CD1c-positive myeloid dendritic cell (primary cell): ENCODE measurements around the gene FALEC.

ENCODE experiments used
- DNase-seq: peaks from one replicate; pipeline ENCODE4 v3.0.0-alpha.2; 2016; ENCODE audit errors: extremely low spot score

Gene FALEC

GRCh38 chr1:150545486-150546032 is 30.0 kb downstream of the FALEC start:
- DNase-seq = peak; percentile 12

GRCh38 chr1:150546294-150546937 is 30.9 kb downstream of the FALEC start:
- no peak for DNase-seq

GRCh38 chr1:150548324-150548631 is 32.7 kb downstream of the FALEC start:
- DNase-seq = no peak

DNA sequence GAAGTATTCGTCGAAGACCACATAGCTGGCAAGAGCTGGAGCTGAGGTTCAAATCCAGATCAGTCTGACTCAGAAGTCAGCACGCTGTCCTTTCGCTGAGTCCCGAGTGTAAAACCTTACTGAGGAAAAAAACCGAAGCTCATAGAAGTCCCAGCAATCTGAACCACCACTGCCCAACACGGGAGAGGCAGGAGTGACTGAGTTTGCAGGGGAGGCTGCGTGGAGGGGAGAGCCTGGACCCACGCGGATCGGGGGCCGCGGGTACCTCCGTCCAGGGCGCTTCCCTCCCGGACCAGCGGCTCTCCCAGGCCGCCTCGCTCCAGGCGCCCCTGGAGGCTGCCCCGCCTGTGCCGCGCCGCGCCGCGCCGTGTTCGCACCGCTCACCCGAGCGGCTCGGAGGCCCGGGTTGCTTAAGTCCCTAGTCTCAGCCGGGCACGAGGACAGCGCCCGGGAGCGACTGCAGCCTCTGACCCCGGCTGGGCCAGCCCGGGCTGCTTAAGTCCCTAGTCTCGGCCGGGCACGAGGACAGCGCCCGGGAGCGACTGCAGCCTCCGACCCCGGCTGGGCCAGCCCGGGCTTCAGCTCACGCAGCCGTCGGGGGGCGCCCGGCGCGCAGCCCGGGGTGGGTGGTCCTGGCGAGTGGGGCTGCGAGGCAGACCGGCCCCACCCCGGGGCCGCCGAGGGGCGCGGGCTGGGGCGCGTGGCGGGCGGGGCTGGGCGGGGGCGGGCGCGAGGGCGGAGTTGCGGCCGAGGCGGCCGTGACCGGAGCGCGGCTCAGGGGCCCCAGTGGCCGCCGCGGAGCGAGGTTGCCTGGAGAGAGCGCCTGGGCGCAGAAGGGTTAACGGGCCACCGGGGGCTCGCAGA is 33.3 kb downstream of the FALEC start, which contains the start of gene ADAMTSL4:
TSS of gene ADAMTSL4 (plus strand) at position 777 of the 864 bp plus-strand sequence. CDS start 2,881 bp downstream, outside the sequence.
- DNase-seq = peak; percentile 78

GRCh38 chr1:150549496-150550221 is 34.1 kb downstream of the FALEC start:
- no peak for DNase-seq

GRCh38 chr1:150550222-150551050 is 34.9 kb downstream of the FALEC start:
- peak; percentile 35 for DNase-seq

- peak; percentile 76 for DNase-seq
Observed at GRCh38 chr1:150551051-150551783, 35.7 kb downstream of the FALEC start.

- DNase-seq = peak; percentile 9
Observed at GRCh38 chr1:150551784-150552127, 36.2 kb downstream of the FALEC start.

DNA sequence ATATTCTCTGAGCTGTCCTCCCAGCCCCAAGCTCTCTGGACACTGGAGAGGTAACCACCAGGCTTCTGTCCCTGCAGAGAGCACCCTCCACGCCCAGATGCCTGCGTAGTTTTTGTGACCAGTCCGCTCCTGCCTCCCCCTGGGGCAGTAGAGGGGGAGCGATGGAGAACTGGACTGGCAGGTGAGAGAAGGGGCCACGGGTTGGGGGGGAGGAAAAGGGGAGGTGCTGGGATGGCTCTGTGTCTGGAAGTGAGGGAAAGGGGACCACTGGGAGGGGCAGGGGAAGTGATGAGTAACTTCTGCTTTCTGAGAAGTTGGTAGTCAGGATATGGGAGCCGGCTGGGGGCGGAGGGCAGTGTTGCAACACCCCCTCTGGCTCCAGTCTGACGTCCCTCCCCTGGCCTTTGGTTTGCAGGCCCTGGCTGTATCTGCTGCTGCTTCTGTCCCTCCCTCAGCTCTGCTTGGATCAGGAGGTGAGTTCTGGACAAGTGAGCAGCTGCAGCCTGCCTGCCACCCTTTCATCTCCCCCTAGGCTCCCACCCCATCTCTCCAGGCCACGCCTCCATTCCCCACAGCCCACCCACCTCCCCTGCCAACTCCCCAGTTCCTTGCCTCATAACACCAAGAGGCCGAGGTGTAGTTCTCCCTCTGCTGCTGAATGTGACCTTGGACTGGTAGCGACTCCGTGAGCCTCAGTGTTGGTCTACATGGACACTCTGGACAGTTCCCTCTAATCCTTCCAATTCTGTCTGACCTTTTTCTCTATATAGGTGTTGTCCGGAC is 36.8 kb downstream of the FALEC start:
- DNase-seq = peak; percentile 94

- DNase-seq = no peak
Observed at GRCh38 chr1:150552911-150553289, 37.3 kb downstream of the FALEC start.

DNA sequence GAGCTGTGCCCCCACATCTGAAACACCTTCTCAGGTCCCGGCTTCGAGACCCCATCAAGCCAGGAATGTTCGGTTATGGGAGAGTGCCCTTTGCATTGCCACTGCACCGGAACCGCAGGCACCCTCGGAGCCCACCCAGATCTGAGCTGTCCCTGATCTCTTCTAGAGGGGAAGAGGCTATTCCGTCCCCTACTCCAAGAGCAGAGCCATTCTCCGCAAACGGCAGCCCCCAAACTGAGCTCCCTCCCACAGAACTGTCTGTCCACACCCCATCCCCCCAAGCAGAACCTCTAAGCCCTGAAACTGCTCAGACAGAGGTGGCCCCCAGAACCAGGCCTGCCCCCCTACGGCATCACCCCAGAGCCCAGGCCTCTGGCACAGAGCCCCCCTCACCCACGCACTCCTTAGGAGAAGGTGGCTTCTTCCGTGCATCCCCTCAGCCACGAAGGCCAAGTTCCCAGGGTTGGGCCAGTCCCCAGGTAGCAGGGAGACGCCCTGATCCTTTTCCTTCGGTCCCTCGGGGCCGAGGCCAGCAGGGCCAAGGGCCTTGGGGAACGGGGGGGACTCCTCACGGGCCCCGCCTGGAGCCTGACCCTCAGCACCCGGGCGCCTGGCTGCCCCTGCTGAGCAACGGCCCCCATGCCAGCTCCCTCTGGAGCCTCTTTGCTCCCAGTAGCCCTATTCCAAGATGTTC is 38.0 kb downstream of the FALEC start:
- DNase-seq = no peak

- DNase-seq = no peak
Observed at GRCh38 chr1:150554086-150554452, 38.5 kb downstream of the FALEC start.

DNA sequence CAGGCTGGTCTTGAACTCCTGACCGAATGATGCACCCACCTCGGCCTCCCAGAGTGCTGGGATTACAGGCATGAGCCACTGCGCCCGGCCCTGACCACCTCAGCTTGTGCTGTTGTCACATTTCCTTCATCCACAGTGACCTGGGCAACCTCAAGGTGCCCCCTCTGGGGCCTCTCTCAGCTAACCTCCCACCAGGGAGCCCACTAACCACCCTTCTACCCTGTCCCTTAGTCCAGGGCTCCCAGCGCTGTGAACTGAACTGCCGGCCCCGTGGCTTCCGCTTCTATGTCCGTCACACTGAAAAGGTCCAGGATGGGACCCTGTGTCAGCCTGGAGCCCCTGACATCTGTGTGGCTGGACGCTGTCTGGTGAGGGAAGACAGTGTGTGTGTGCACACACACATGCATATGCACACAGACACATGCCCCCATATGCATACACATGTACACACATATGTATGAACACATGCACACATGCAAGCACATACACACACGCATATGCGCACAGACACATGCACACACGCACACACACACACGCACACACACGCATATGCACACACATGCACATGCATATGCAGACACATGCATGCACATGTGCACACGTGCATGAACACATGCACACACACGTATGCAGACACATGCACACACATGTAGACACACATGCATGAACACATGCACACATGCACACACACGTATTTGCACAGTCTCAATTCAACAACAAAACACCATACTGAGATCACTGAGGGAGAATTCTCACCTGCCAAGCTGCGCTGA is 39.8 kb downstream of the FALEC start:
- DNase-seq = no peak

DNA sequence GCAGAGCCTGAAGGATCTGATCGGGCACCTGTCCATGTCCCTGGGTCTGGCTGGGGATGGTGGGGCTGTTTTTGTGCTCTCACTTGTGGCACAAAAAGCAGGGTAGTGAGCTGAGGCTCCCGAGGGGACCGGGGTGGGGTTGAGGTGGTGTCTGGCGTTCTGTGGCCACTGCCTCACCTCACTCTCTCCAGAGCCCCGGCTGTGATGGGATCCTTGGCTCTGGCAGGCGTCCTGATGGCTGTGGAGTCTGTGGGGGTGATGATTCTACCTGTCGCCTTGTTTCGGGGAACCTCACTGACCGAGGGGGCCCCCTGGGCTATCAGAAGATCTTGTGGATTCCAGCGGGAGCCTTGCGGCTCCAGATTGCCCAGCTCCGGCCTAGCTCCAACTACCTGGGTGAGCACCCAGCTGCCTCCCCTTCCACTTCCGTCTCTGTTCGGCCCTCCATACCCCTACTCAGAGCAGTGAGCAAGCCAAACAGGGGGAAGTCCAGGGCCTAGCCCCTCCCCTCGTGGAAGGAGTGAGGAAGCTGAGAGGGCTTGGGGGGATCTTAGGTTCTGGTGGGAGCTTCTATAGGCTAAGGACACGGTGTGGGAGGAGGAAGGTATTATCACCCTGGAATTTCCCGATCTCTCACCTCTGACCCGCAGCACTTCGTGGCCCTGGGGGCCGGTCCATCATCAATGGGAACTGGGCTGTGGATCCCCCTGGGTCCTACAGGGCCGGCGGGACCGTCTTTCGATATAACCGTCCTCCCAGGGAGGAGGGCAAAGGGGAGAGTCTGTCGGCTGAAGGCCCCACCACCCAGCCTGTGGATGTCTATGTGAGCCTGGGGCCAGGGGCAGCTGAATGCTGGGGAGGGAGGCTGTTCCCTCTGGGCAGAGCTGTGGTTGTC is 40.7 kb downstream of the FALEC start:
- no peak for DNase-seq

GRCh38 chr1:150557065-150557600 is 41.6 kb downstream of the FALEC start:
- DNase-seq = no peak

DNA sequence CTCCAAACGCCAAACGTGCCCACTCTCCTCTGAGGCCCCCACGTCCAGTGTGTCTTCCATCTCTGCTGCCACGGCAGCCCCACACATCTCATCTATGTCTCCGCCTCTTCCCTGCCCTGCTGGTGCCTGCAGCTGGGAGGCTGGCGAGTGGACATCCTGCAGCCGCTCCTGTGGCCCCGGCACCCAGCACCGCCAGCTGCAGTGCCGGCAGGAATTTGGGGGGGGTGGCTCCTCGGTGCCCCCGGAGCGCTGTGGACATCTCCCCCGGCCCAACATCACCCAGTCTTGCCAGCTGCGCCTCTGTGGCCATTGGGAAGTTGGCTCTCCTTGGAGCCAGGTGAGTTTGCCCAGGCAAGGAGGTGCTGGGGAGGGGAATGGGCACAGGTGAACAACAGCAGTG is 42.3 kb downstream of the FALEC start:
- DNase-seq = no peak

DNA sequence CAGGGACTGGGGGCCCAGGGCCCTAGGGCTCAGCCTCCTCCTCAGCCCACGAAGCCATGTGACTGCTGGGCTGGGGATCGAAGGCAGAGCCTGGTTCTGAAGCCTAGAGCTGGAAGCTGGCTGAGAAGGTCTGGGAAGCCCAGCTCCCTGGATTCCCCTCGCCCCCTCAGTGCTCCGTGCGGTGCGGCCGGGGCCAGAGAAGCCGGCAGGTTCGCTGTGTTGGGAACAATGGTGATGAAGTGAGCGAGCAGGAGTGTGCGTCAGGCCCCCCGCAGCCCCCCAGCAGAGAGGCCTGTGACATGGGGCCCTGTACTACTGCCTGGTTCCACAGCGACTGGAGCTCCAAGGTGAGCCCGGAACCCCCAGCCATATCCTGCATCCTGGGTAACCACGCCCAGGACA is 42.8 kb downstream of the FALEC start:
- no peak for DNase-seq
